A673 (cell line): ENCODE measurements around the gene RAB8B. TPM values are rescaled to one million over a fixed set of nuclear protein-coding genes. Genes with fewer than 3 reads are reported as not detected.

Source experiments
- BruUV-seq: library from RNA; stranded (reverse); fragments of 400-500 nt; replicated peaks from 2 replicates; lab custom pipeline; 2021; lab: Mats Ljungman, UMichigan
- CTCF ChIA-PET: fragments of 300-600 bp; sonication (Branson Sonifier 250); formaldehyde crosslinking; loops from one replicate; lab custom pipeline; 2022; ENCODE audit warnings: antibody characterized with exemption; lab: Charles Lee
- POLR2A ChIA-PET: fragments of 300-600 bp; sonication (Branson Sonifier 250); formaldehyde crosslinking; loops from one replicate; lab custom pipeline; 2022; ENCODE audit warnings: antibody characterized with exemption; ENCODE audit not compliant: low non-redundant PET; lab: Charles Lee
- DNase-seq: peaks from one replicate; pipeline ENCODE4 v3.0.0-alpha.2; 2015; ENCODE audit warnings: low spot score
- H3K27ac ChIP-seq: fragments of 200-600 bp; sonication (generic); 2 replicates; pipeline ENCODE4 v1.5.1; 2016; ENCODE audit warnings: mixed run types, low read depth, mild to moderate bottlenecking, mixed read lengths, antibody characterized with exemption, low read length; ENCODE audit not compliant: poor library complexity, severe bottlenecking
- H3K27me3 ChIP-seq: fragments of 200-600 bp; sonication (generic); replicated peaks from 2 replicates; pipeline ENCODE4 v1.6.1; 2017; ENCODE audit warnings: mixed run types, low read depth, mild to moderate bottlenecking, mixed read lengths, antibody characterized with exemption, low read length; ENCODE audit not compliant: insufficient read depth, poor library complexity
- H3K36me3 ChIP-seq: fragments of 200-600 bp; sonication (generic); 2 replicates; pipeline ENCODE4 v1.6.1; 2016; ENCODE audit warnings: mixed run types, mild to moderate bottlenecking, mixed read lengths, antibody characterized with exemption, low read length; ENCODE audit not compliant: insufficient read depth, poor library complexity, severe bottlenecking
- H3K4me1 ChIP-seq: fragments of 200-600 bp; sonication (generic); 2 replicates; pipeline ENCODE4 v1.6.1; 2017; ENCODE audit warnings: mixed run types, mild to moderate bottlenecking, mixed read lengths, antibody characterized with exemption, low read length; ENCODE audit not compliant: insufficient read depth, poor library complexity, severe bottlenecking
- H3K4me3 ChIP-seq: fragments of 200-600 bp; sonication (generic); 2 replicates; pipeline ENCODE4 v1.5.1; 2016; ENCODE audit warnings: low read depth, mixed run types, mild to moderate bottlenecking, mixed read lengths, low read length; ENCODE audit not compliant: poor library complexity, severe bottlenecking
- H3K9me3 ChIP-seq: fragments of 200-600 bp; sonication (generic); 2 replicates; pipeline ENCODE4 v1.6.1; 2016; ENCODE audit warnings: mixed run types, low read depth, mild to moderate bottlenecking, mixed read lengths, antibody characterized with exemption, low read length; ENCODE audit not compliant: poor library complexity, severe bottlenecking
- EZH2 ChIP-seq: fragments of 200-600 bp; sonication (generic); IDR thresholded peaks from 2 replicates; pipeline ENCODE4 v1.6.1; 2017; ENCODE audit warnings: borderline replicate concordance, low read depth, mild to moderate bottlenecking, mixed read lengths, antibody characterized with exemption, low read length; ENCODE audit not compliant: poor library complexity, severe bottlenecking
- intact Hi-C: fragments of 100-400 bp; cut with micrococcal nuclease; formaldehyde crosslinking; loops from one replicate; pipeline ENCODE4 v1.10.0; 2022; ENCODE audit not compliant: unreplicated experiment
- total RNA-seq: library from RNA; stranded (reverse); gene quantifications from 2 replicates; pipeline ENCODE4 v1.2.3, GENCODE V29; 2021
- TF ChIP-seq, protein P1 (sequence below): fragments of 300-800, 200-600 bp; sonication (generic); conservative IDR thresholded peaks from 2 replicates; pipeline ENCODE4 v1.5.1; 2017; ENCODE audit warnings: low read depth, mild to moderate bottlenecking, antibody characterized with exemption, low read length, moderate library complexity, mixed read lengths

The RAB8B gene
- total RNA-seq, 1 experiment from 2014 or later: 29.1 TPM

DNA sequence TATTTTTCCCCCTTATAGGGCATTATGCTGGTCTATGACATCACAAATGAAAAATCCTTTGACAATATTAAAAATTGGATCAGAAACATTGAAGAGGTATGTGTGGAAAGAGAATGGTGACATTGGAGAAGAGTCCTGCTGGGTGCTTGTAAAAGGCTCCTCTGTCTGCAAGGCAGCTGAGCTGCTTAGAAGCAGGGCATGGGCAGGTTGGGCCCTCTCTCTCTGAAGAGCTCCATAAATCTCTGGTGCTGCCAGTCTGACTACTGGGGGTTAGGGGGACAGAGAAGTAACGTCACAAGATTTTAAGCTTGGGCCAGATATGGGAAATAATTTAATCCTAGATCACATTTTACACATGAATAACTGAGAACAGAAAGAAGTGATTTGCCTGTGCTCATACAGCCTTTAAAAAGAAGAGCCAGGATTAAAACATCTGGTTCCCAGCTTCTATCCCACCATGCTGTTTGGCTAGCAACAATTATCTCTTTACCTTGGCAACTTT lies 66.1 kb downstream of the RAB8B start:
- no peak overlapping the region for H3K4me3 ChIP-seq
- POLR2A ChIA-PET: interaction anchor here (1.0 kb wide), 1 partner anchor 21 kb away, joined by 9 read pairs; the partner anchor contains the start of gene APH1B
- peaks cover 5% of the 10 kb centered on the region for H3K36me3 ChIP-seq
- DNase-seq: peak; percentile 59
- H3K27ac ChIP-seq: peak overlapping the region; percentile 88
- BruUV-seq: no TSS peak
- no peaks in the 10 kb centered on the region for H3K9me3 ChIP-seq
- H3K27me3 ChIP-seq: no peaks in the 10 kb centered on the region
- peaks cover 27% of the 10 kb centered on the region for H3K4me1 ChIP-seq
- TF ChIP-seq EZH2: no peak
- TF ChIP-seq, protein P1, sequence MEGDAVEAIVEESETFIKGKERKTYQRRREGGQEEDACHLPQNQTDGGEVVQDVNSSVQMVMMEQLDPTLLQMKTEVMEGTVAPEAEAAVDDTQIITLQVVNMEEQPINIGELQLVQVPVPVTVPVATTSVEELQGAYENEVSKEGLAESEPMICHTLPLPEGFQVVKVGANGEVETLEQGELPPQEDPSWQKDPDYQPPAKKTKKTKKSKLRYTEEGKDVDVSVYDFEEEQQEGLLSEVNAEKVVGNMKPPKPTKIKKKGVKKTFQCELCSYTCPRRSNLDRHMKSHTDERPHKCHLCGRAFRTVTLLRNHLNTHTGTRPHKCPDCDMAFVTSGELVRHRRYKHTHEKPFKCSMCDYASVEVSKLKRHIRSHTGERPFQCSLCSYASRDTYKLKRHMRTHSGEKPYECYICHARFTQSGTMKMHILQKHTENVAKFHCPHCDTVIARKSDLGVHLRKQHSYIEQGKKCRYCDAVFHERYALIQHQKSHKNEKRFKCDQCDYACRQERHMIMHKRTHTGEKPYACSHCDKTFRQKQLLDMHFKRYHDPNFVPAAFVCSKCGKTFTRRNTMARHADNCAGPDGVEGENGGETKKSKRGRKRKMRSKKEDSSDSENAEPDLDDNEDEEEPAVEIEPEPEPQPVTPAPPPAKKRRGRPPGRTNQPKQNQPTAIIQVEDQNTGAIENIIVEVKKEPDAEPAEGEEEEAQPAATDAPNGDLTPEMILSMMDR: no peak
- intact Hi-C loops: loop anchor here (5.0 kb wide), 1 partner anchor 68 kb away; the partner anchor contains the start of gene RAB8B
- CTCF ChIA-PET: no interaction called here

- peak; percentile 90 for DNase-seq
- intact Hi-C loops: loop anchor here (5.0 kb wide), 1 partner anchor 69 kb away; the partner anchor contains the start of gene RAB8B
- BruUV-seq: no TSS peak
- Histone ChIP-seq H3K9me3 (no peaks in the 10 kb centered on the region), H3K27ac (peak overlapping the region; percentile 88), H3K36me3 (peaks cover 5% of the 10 kb centered on the region), H3K27me3 (no peaks in the 10 kb centered on the region), H3K4me1 (peaks cover 27% of the 10 kb centered on the region), H3K4me3 (no peak overlapping the region)
- ChIA-PET CTCF (no interaction called here), POLR2A (interaction anchor here (1.0 kb wide), 1 partner anchor 20 kb away, joined by 9 read pairs; the partner anchor contains the start of gene APH1B)
- no peak for TF ChIP-seq EZH2
- TF ChIP-seq, protein P1: no peak
Observed at GRCh38 chr15:63256433-63257274, 67.2 kb downstream of the RAB8B start.

DNA sequence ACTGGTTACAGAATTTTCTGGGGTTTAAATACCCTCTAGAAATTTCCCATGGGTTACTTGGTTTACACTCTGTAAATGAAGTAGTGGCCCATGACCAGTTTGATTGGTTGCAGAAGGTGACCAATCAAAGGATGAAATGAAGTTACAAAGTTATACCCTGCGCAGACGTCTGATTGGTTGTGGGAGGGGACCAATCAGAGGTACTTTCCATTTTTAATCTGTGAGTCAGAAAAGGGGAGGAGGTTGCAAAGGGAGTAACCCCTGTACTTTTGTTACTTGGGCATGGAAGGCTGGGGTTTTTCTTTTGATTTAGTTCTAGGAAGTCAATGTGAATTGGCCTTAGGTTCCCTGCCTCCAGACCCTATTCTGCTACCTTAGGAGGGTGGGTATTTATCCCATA lies 69.3 kb downstream of the RAB8B start:
- Histone ChIP-seq H3K27me3 (no peaks in the 10 kb centered on the region), H3K4me3 (no peak overlapping the region), H3K9me3 (no peaks in the 10 kb centered on the region), H3K27ac (no peak overlapping the region), H3K36me3 (peaks cover 5% of the 10 kb centered on the region), H3K4me1 (peaks cover 27% of the 10 kb centered on the region)
- BruUV-seq: no TSS peak
- ChIA-PET CTCF (interaction anchor here (0.7 kb wide), 1 partner anchor 325 kb away, joined by 6 read pairs; no protein-coding TSS in a partner anchor), POLR2A (no interaction called here)
- intact Hi-C loops: loop anchor here (5.0 kb wide), 1 partner anchor 71 kb away; the partner anchor contains the start of gene RAB8B
- no peak for DNase-seq
- TF ChIP-seq, protein P1: no peak
